NCI-H187 (cell line): ENCODE results near the gene GRID2IP.

ENCODE experiments used
- DNase-seq, 2 experiments: peaks; one replicate each; lab custom pipeline; 2025; lab: John Stamatoyannopoulos, UW

GRID2IP gene

DNA sequence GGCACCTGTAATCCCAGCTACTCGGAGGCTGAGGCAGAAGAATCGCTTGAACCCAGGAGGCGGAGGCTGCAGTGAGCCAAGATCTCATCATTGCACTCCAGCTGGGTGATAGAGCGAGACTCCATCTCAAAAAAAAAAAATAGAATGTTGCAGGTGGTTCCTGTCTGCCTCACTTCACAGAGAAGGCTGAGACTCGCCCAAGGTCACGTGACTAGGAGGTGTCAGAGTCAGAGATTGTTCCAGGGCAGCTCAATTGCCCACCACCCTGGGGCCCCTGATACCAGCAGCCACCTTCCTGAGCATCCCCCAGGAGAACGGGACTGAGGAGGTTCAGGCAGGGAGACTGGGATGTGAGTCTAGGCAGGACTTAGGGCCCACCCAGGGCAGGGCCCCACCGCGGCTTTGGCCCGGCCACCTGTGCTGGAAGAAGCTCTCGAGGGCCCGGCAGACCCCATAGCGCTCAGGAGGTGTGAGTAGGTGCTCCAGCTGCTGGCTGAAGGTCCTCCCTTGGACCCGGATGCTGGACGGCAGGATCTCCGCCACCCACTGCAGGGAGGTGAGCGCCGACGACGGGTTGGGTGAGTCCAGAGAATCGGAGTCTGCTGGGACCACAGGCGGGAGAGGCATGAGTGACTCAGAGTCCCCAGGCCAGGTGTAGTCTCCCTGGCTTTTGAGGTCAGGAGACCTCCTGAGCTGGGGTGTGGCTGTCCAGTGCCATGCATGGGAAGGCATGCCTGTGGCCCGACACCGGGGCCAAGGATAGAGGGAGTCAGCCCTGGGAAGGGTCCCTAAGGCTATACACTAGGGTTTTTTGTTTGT, 30.9 kb downstream of the GRID2IP start:
- DNase-seq: no peak

GRCh38 chr7:6516387-6516983, 34.8 kb downstream of the GRID2IP start:
- DNase-seq: peak; percentile 46 to 49

GRCh38 chr7:6513541-6513940, 37.7 kb downstream of the GRID2IP start:
- no peak for DNase-seq

- DNase-seq: no peak
Observed at GRCh38 chr7:6512892-6513291, 38.4 kb downstream of the GRID2IP start.

DNA sequence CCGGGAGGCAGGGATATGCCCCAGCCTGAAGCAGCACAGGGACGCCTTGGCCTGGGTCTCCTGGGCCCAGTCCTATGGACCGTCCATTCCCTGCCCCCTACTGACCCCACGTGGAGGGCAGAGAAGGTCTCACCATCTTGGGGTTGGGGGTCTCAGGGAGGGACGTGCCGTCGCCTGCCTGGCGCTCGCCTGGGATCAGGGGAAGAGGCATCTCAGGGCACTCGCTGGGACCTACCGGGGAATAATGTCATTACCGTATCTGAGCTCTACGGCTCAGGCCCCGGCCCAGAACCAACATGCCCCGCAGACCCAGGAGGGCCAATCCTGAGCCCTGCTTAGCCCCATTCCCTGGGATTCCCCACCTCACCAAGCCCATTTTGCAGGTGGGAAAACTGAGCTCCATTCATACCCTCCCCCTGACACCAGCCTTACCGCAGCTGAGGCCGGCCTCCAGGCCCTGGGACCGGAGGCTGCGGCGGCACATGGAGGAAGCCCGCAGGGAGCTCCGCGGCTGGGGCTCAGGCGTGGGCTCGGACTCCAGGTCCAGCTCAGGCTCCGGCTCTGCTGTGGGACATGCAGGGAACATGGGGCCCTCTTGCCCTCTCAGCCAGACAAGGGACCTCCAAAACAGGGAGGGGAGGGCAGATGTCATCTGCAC, 40.7 kb downstream of the GRID2IP start:
- DNase-seq: no peak

DNA sequence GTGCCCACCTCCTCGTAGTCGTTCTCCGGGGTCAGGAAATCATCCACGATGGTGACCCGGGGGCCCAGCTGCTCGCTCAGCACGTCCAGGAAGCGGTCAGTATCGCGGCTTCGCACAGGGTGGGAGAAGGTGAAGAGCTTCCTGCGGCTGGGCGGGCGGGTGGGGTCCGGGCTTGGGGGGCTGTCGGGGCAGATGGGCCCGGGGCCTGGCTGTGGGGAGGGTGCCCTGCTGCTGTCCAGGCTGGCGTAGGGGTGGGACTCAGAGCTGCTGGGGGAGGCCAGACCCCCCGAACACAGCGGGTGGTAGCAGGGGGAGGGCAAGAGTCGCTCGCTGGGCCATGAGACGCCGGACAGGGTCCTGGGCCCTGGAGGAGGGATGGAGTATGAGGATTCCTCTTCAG, 42.3 kb downstream of the GRID2IP start:
- no peak for DNase-seq

DNA sequence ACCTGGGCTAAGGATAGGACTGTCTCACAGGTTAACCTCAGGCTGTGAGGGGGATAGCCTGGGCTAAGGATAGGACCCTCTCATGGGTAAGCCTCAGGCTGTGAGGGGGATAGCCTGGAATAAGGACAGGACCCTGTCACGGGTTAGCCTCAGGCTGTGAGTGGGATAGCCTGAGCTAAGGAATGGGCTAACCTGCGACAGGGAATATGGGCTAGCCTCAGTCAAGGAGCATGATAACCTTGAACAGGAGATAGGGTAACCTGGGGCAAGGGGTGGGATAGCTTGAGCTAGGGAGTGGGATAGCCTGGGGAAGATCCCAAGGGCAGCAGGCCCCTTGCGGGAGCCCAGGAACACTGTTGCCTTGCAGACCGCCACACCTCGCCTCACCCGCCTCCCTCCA, 42.7 kb downstream of the GRID2IP start:
- DNase-seq: no peak

DNA sequence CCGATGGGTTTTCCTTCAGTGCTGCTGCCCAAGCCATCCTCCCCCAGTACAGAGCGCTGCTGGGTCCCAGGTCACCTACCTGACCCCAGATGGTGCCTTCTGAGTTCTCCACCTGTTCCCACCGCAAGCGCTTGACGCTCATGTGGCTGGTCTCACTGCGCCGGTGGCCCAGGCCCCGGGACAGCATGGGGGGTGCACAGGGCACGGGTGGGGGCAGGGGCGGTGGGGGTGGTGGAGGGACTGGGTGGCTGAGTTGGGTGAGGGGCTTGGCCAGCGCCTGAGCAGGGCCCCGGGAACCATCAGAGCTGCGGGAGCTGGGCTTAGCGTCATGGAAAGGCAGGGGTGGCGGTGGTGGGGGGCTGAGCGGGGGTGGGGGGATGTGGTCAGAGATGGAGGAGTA, 43.4 kb downstream of the GRID2IP start:
- no peak for DNase-seq

DNA sequence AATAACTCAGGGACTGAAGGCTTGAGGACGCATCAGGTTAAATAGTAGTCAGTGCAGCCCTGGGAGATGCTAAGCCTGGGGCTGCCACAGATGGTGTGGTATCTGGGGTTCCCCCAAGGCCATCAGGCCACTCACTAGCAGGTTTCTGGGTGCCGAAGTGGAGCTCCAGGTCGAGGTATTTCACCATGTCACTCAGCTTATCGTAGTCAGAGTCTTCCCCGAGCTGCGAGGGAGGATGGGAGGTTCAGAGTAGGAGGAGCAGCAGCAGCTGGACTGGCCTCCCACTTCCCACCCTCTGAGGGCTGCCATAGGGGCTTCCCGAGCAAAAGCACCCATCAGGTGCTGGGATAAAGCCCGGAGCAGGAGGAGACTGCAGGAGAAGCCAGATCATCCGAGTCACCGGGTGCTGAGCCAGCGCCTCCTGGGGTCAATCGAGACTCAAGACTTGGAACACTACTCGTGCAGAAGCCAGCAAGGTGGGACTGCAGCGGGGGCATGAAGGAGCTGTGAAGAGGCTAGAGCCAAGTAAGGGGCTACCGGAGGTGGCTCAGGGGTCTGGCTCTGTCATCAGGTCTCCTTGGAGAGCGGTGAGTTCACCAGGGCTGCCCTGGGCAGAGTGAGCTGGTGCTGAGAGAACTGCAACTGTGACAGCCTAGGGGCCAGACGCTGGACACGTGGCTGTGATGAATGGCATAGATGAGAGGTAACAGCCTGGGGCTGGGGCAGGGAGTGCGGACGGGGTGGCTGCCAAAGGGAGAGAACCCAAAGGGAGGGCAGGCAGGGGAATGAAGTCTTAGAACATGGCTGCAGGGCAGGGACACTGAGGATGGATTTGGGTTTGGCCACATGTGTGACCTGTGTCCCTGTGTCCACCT, 45.3 kb downstream of the GRID2IP start:
- no peak for DNase-seq

GRCh38 chr7:6504996-6505395, 46.3 kb downstream of the GRID2IP start:
- DNase-seq: no peak

- no peak for DNase-seq
Observed at GRCh38 chr7:6502886-6503285, 48.4 kb downstream of the GRID2IP start.

DNA sequence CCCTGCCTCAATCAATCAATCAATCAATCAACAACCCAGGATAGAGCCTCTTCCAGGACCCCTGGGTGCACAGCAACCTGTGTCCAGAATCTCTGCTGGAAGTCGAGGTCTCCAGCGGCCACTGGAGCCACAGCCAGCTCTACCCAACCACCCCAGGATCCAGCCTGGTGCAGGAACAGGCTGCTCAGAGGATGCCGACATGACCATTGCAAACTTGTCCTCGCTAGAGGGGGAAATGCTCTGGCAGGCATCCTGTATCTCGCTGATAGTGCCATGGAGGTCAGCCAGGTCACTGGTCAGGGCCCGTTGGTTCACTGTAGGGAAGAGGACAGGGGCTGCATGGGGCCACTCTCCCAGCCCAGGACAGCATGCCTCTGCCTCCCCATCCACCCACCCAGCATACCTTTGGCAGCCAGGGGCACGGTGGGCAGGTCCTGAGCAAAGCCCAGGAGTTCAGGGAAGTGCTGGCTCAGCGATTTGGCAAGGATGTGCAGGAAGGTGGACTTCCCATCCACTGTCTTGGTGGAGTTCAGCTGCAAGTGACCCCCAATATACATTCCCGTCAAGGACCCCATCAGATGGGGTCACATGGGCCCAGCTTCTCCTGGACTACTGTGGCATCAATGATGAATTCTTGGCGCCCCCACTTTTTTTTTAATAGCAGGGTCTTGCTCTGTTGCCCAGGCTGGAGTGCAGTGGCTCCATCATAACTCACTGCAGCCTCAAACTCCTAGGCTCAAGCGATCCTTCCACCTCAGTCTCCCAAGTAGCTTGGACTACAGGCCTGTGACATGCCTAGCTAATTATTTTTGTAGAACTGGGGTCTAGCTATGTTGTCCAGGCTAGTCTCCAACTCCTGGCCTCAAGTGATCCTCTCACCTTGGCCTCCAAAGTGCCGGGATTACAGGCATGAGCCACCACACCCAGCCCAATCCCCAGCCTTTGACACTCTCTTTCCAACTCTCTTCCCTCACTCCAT, 49.4 kb downstream of the GRID2IP start:
- no peak for DNase-seq

DNA sequence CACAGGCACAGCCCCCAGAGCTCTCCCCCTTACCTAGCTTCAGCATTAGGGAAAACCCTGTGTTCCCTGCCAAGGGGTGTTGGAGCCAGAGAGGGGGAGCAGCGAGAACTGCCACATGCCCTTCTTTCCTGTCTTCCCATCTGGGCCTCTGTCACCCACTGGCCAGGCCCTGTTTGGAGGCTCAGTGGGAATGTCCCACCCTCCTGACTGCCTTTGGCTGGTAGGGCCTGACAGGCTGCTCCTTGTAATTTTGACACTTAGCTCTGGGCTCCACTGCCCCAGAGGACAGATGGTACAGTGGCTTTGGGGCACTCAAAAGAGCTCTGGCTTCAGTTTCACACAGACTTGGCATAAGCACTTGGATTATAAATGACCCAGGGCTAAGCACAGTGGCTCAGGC, 50.6 kb downstream of the GRID2IP start:
- DNase-seq: no peak

GRCh38 chr7:6497994-6498393, 53.3 kb downstream of the GRID2IP start:
- DNase-seq: no peak

DNA sequence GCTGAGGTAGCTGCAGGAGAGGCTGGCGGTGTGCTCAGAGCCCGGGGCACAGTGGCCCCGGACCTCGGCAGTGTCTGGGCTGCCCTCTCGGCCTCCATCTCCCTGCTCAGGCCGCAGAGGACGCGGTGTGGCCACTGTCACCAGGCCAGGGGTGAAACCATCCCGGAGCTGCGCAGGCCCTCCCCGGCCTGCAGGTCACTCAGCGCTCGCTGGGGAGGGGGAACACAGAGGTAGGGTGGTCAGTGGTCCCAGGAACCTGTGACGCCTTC, 53.7 kb downstream of the GRID2IP start:
- DNase-seq: no peak

- no peak for DNase-seq
Observed at GRCh38 chr7:6496842-6497636, 54.2 kb downstream of the GRID2IP start.

DNA sequence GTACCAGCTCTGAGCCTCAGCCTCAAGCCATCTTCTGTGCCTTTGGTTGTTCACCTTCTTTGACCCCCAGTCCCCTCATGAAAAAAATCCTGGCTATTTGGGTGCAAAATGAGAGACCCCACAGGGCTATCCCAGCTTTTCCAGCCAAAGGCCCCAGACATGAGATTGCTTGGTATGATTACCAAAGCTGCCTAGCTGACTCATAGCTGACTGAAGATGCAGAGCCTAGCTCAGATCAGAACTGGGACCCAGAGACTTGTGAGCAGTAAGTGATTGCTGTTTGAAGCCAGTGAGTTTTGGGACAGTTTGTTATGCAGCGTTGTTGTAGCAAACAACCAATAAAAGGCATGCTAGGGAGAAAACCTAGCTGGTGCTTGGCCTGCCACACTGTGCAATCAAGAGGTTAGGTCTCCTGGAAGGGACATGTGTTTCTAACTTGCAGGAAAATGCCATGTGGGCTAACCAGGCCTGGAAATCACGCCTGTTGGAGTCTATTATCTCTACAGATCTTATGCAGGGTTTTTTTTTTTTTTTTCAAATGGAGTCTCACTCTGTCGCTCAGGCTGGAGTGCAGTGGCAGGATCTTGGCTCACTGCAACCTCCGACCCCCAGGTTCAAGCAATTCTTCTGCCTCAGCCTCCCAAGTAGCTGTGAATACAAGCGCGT, 55.5 kb downstream of the GRID2IP start:
- DNase-seq: no peak

DNA sequence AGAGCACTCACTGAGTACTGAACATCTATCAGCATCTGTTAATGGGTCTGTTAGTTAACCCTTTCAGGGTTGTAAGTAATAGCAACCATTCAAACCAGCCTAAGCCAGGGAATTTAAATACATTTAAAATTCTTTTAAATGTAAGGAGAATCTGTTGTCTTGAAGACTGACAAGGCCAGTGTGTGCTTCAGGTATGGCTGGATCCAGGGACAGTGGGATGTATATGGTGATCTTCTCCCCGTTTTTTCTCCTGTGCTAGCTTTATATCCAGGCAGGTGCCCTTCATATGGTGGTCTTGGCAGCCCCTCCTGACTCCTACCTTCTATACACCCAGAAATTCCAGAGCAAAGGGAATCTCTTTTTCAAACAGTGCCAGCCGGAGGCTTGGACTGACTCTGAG, 56.9 kb downstream of the GRID2IP start:
- no peak for DNase-seq

DNA sequence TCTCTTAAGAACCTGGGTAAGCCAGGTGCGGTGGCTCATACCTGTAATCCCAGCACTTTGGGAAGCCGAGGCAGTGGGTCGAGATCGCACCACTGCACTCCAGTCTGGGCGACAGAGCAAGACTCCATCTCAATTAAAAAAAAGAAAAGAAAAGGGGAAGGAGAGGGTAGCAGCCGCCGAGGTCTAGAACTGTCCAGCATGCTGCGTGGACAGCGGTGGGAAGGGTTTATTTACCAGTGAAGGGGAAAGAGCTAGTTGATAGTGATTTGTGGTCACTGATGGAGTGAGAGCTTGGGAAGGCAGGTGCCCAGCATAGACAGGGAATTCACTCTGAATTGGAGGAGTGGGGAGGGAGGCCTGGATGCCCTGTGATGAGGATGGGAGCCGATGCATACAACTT, 60.1 kb downstream of the GRID2IP start:
- DNase-seq: no peak

GRCh38 chr7:6489612-6490011, 61.6 kb downstream of the GRID2IP start:
- no peak for DNase-seq
